C4-2B (cell line): Measurements from ENCODE around the gene SYT8.

Experiments
- H3K27ac ChIP-seq: fragments of 450-650 bp; 2 replicates; pipeline ENCODE4 v1.5.1; 2017
- ZFX ChIP-seq: fragments of 450-650 bp; IDR thresholded peaks from 2 replicates; pipeline ENCODE4 v1.6.1; 2017
- TF ChIP-seq, protein P1 (sequence below): fragments of 450-650 bp; conservative IDR thresholded peaks from 2 replicates; pipeline ENCODE4 v1.5.1; 2017; ENCODE audit warnings: mild to moderate bottlenecking

Gene SYT8

DNA sequence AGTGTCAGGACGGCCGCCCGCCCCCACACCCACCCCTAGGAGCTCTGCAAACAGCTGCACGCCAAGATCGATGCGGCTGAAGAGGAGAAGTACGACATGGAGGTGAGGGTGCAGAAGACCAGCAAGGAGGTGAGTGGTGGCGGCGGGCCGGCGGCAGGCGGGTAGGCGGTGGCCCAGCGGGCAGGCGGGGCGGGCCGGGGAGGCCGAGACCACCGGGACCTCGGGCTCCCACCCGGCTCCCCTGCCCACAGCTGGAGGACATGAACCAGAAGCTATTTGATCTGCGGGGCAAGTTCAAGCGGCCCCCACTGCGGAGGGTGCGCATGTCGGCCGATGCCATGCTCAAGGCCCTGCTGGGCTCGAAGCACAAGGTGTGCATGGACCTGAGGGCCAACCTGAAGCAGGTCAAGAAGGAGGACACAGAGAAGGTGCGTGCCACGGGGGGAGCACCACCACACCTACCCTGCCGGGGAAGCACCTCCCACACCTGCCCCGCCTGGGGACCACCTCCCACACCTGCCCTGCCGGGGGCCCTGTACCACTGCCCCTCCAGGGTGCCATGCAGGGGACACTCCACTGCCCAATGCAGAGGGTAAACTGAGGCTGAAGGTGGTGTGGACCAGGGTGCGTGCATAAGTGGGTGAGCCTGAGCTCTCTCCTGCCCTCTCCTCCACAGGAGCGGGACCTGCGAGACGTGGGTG lies 6.1 kb downstream of the SYT8 start:
- H3K27ac ChIP-seq: no peak overlapping the region
- TF ChIP-seq, protein P1, sequence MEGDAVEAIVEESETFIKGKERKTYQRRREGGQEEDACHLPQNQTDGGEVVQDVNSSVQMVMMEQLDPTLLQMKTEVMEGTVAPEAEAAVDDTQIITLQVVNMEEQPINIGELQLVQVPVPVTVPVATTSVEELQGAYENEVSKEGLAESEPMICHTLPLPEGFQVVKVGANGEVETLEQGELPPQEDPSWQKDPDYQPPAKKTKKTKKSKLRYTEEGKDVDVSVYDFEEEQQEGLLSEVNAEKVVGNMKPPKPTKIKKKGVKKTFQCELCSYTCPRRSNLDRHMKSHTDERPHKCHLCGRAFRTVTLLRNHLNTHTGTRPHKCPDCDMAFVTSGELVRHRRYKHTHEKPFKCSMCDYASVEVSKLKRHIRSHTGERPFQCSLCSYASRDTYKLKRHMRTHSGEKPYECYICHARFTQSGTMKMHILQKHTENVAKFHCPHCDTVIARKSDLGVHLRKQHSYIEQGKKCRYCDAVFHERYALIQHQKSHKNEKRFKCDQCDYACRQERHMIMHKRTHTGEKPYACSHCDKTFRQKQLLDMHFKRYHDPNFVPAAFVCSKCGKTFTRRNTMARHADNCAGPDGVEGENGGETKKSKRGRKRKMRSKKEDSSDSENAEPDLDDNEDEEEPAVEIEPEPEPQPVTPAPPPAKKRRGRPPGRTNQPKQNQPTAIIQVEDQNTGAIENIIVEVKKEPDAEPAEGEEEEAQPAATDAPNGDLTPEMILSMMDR: no peak
- TF ChIP-seq ZFX: no peak

DNA sequence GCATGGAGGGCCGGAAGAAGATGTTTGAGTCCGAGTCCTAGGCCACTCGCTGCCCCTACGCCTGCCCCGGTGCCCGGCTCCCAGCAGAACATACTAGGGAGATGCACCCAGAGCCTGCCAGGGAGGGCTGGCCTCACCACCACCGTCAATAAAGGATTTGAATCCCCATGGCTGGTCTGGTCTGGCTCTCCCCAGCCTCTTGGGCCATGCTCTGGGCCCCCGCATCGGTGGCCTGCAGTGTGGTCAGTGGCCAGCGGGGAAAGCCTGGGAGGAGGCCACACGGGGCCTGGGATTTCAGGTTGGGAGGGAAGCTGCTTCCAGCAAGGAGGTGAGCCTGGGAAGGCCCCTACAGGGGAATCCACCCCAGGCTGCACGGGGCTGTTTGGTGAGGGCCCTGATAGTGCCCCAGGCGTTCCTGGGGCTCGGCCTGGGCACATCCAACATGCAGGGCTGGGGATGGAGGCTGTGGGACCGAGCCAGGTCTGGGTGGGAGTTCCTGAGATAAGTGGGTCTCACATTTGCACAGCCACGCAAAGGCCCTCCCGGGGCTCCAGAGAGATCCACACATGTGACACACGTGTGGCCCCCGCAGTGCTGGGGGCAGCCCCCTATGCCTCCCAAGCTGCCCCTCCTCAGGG lies 6.8 kb downstream of the SYT8 start:
- no peak overlapping the region for H3K27ac ChIP-seq
- TF ChIP-seq, protein P1: no peak
- no peak for TF ChIP-seq ZFX

DNA sequence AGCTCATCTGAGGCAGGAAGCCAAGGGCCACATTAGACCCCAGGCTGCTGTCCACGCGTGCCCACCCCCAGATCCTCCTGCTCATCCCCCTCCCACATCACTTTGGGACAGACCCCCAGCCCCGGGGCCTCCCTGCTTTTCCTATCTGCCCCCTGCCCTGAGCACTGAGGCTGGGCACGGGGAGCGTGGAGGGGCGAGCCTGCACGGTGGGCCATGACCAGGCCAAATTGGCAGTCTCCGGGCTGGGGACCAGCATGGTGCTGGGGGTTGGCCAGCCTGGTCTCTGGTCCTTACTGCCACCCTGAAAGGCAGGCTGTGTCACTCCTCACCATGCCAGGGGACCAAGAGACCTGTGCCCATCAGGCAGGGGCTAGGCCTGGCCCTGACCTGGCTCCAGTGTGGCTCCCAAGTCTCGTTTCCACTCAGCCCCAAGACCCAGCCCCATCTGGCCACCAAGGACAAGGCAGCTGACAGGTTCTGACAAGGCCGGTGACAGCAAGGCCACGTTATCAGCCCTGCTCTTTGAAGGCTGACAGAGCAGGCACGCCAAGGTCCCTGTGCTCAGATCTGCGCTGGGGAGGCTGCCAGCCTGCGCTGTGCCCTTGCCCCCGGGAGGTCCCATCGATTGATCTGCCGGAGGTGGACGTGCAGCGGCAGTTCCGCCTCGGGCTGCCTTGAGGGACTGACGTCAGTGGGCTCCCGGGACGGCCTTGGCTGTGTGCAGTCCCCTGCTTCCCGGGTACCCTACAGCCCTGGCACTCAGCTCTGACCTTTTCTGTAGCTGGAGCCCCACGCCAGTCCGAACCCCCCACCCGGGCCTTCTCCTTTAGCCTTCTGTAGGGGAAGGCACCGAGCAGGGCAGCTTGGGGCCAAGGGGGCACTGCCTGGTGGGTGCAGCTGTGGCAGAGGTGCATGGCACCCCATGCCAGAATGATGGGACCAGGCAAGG lies 7.6 kb downstream of the SYT8 start:
- H3K27ac ChIP-seq: no peak overlapping the region

DNA sequence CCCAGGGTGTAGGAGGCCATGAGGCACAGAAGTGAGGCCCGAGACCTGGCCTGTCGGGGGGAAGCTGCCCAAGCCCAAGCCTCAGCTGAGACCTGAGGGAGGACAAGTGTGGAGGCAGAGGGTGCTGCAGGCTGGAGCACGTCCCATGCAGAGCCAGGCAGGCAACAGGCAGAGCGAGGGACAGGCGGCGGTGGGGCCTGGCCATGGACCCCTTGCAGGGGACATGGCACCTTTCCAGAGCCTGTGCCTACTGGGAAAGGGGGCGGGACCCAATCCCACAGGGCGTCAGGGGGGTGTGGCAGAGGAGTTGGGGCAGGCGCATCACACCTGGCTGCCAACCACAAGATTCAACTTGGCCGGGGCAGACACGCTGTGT lies 8.3 kb downstream of the SYT8 start:
- TF ChIP-seq ZFX: no peak
- TF ChIP-seq, protein P1: no peak
- H3K27ac ChIP-seq: no peak overlapping the region

More for the DNA sequence above, 7.6 kb downstream of the SYT8 start:
- TF ChIP-seq, protein P1: no peak
- no peak for TF ChIP-seq ZFX

DNA sequence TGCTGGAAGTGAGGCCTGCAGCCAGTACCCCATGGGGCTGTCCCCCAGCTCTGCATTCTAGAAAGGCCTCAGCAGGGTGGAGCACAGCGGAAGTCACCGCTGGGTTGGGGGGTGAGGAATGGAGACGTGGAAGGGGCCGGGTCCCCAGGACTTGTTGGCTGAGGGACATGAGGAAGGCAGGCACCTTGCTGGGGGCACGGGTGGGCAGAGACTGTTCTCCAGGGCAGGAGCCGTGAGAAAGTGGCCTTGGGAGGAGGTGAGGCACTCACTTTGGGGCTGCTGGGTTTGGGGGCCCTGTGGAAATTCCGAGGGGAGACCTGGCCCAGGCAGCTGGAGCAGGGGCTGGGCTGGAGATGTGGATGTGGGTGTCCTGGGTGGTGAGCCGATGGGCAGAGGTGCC lies 9.0 kb downstream of the SYT8 start:
- no peak for TF ChIP-seq ZFX
- no peak overlapping the region for H3K27ac ChIP-seq

DNA sequence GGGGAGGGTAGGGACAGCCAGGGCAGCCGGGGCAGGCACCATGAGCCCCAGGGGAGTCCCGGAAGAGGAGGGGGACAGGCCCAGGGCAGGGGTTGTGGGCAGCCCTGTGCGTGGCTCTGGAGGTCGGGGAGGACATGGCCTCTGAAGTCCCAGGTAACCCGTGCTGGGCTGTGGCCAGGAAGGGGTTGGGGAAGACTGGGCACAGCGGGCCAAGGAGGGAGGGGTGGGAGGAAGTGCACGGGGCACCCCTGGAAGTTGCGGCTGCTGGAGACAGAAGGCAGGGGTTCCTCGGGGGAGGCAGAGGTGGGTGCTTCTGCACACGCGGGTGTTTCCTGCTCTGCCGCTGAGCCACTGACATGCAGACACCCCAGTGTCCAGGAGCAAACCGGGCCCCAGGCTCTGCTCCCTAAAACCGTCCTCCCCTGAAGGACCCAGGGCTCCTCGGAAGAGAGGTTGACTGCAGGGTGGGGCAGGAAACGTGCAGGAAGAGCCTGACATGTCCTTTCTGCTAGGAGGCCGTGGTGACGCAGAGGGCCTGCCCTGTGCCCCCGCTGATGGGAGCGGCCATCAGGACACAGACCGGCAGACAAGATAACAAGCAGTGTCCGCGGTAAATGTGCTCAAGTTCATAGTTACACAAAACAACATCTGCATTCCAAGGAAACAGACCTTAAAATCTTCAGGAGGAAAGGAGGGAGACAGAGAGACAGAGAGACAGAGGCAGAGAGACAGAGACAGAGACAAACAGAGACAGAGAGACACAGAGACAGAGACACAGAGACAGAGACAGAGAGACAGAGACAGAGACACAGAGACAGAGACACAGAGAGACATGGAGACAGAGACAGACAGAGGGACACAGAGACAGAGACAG lies 9.7 kb downstream of the SYT8 start:
- H3K27ac ChIP-seq: no peak overlapping the region
- TF ChIP-seq, protein P1: no peak
- TF ChIP-seq ZFX: no peak

DNA sequence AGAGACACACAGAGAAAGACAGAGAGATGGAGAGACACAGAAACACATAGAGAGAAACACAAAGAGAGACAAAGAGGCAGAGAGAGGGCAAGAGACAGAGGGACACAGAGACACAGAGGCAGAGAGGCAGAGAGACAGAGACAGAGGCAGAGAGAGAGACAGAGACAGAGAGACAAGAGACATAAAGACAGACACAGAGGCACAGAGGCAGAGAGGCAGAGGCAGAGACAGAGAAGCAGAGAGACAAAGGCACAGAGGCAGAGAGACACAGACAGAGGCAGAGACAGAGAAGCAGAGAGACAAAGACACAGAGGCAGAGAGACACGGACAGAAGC lies 10.3 kb downstream of the SYT8 start:
- no peak overlapping the region for H3K27ac ChIP-seq
- TF ChIP-seq ZFX: no peak
- TF ChIP-seq, protein P1: no peak
